ENCODE results near the gene UBE4A. TPM values are rescaled to one million over a fixed set of nuclear protein-coding genes. Genes with fewer than 3 reads are reported as not detected.

The UBE4A gene
- total RNA-seq, 1 donor from 2014 or later = 32.0 TPM

DNA sequence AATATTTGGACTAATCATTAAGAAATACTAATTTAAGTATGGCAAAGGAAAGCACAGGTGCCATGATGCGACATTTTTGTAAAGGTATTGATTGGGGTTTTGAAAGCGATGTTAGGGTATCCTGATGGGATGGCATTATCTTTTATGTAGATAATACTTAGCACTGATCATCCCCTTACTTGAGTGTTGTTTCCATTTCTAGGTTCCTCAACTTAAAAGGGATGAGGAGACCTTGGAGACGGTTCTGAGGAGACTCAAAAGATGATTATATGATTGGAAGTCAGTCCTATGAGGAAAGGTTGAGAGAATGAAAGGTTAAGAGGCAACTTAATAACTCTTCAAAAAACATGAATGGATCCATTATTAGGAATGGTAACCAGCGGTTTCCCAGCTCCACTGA lies 88.0 kb downstream of the UBE4A start:
- H3K27me3 Mint-ChIP-seq (ENCODE audit: unreplicated experiment) = no peaks in the 10 kb centered on the region
- no peak overlapping the region for H3K27ac Mint-ChIP-seq (ENCODE audit: unreplicated experiment)
- no peak for DNase-seq (ENCODE audit: low spot score)
- peaks cover 19% of the 10 kb centered on the region for H3K4me1 Mint-ChIP-seq (ENCODE audit: unreplicated experiment)
- no peaks in the 10 kb centered on the region for H3K9me3 Mint-ChIP-seq (ENCODE audit: unreplicated experiment)
- H3K4me3 Mint-ChIP-seq (ENCODE audit: unreplicated experiment) = no peak overlapping the region
- H3K36me3 Mint-ChIP-seq (ENCODE audit: low read depth, unreplicated experiment) = peaks cover 3% of the 10 kb centered on the region
- TF ChIP-seq CTCF (IDR thresholded peaks at IDR 0.05; ENCODE audit: unreplicated experiment) = no peak

GRCh38 chr11:118448294-118448693 lies 88.9 kb downstream of the UBE4A start:
- Mint-ChIP-seq H3K4me3 (ENCODE audit: unreplicated experiment) (no peak overlapping the region), H3K36me3 (ENCODE audit: low read depth, unreplicated experiment) (peaks cover 8% of the 10 kb centered on the region), H3K27ac (ENCODE audit: unreplicated experiment) (no peak overlapping the region), H3K4me1 (ENCODE audit: unreplicated experiment) (peaks cover 13% of the 10 kb centered on the region), H3K9me3 (ENCODE audit: unreplicated experiment) (no peaks in the 10 kb centered on the region), H3K27me3 (ENCODE audit: unreplicated experiment) (no peaks in the 10 kb centered on the region)
- no peak for DNase-seq (ENCODE audit: low spot score)
- no peak for TF ChIP-seq CTCF (IDR thresholded peaks at IDR 0.05; ENCODE audit: unreplicated experiment)

Other genes starting within 250 kb of the UBE4A start
- gene SCN4B, start 206.8 kb upstream of the UBE4A start, total RNA-seq (ENCODE audit: unreplicated experiment) = 3.1 TPM
- gene SCN2B, start 183.0 kb upstream of the UBE4A start, total RNA-seq (ENCODE audit: unreplicated experiment) = not detected
- gene JAML, start 134.6 kb upstream of the UBE4A start, total RNA-seq (ENCODE audit: unreplicated experiment) = 0.31 TPM
- 10.7 TPM for gene MPZL3, start 107.2 kb upstream of the UBE4A start, total RNA-seq (ENCODE audit: unreplicated experiment)
- 1.0 TPM for gene MPZL2, start 95.3 kb upstream of the UBE4A start, total RNA-seq (ENCODE audit: unreplicated experiment)
- gene CD3E, start 54.9 kb upstream of the UBE4A start, total RNA-seq (ENCODE audit: unreplicated experiment) = not detected
- not detected for gene CD3D, start 16.9 kb upstream of the UBE4A start, total RNA-seq (ENCODE audit: unreplicated experiment)
- gene CD3G, start 15.3 kb upstream of the UBE4A start, total RNA-seq (ENCODE audit: unreplicated experiment) = not detected
- gene ATP5MG, start 42.0 kb downstream of the UBE4A start, total RNA-seq (ENCODE audit: unreplicated experiment) = 280 TPM
- gene KMT2A, start 76.9 kb downstream of the UBE4A start, total RNA-seq (ENCODE audit: unreplicated experiment) = 104 TPM
- 0.56 TPM for gene TTC36, start 167.9 kb downstream of the UBE4A start, total RNA-seq (ENCODE audit: unreplicated experiment)
- gene TMEM25, start 171.6 kb downstream of the UBE4A start, total RNA-seq (ENCODE audit: unreplicated experiment) = 16.1 TPM
- 19.7 TPM for gene IFT46, start 206.3 kb downstream of the UBE4A start, total RNA-seq (ENCODE audit: unreplicated experiment)
- gene ARCN1, start 212.8 kb downstream of the UBE4A start, total RNA-seq (ENCODE audit: unreplicated experiment) = 145 TPM
- gene PHLDB1, start 248.0 kb downstream of the UBE4A start, total RNA-seq (ENCODE audit: unreplicated experiment) = 45.4 TPM

All from endothelial cell (in vitro differentiated cells).